Tibial artery (tissue), 4 donors: ENCODE measurements around the gene GABRG3.

Source experiments
- DNase-seq, 2 donors: peaks; one replicate each; pipeline ENCODE4 v3.0.0-alpha.2; 2019
- H3K27ac ChIP-seq, 2 donors: fragments of 200-600 bp; sonication (generic) in 1 of 2; 1 replicate in 1 of 2; 2 replicates in 1 of 2; pipeline ENCODE4 v1.5.1; 2018 to 2019; ENCODE audit warnings: mild to moderate bottlenecking in 1 of 2
- H3K27me3 ChIP-seq, 2 donors: fragments of 200-600 bp; sonication (generic) in 1 of 2; one replicate each; pipeline versions ENCODE4 v1.5.1 to v1.6.0; 2016 to 2019
- H3K36me3 ChIP-seq, 3 donors: fragments of 200-600 bp; sonication (generic) in 2 of 3; one replicate each; pipeline ENCODE4 v1.5.1; 2016 to 2019; ENCODE audit warnings: mild to moderate bottlenecking in 2 of 3
- H3K4me1 ChIP-seq, 4 donors: fragments of 200-600 bp; sonication (generic) in 2 of 4; 1 replicate in 3 of 4; 2 replicates in 1 of 4; pipeline ENCODE4 v1.5.1; 2016 to 2019
- H3K4me3 ChIP-seq, 2 donors: fragments of 200-600 bp; sonication (generic) in 1 of 2; 1 replicate in 1 of 2; 2 replicates in 1 of 2; pipeline ENCODE4 v1.5.1; 2018 to 2019; ENCODE audit warnings: mild to moderate bottlenecking in 2 of 2
- H3K9me3 ChIP-seq, 3 donors: fragments of 200-600 bp; sonication (generic) in 1 of 3; one replicate each; pipeline ENCODE4 v1.5.1; 2016 to 2019
- CTCF ChIP-seq, 2 experiments: fragments of 200-600 bp in 1 of 2; fragments of 450-650 bp in 1 of 2; IDR thresholded peaks; one replicate each; pipeline ENCODE4 v1.5.1; 2017 to 2019; ENCODE audit warnings: antibody characterized with exemption in 2 of 2, mild to moderate bottlenecking in 1 of 2, moderate library complexity in 1 of 2
- intact Hi-C: fragments of 100-400 bp; cut with DNase I; formaldehyde crosslinking; loops from one replicate; pipeline ENCODE4 v1.15.0; 2023; ENCODE audit warnings: low total_unique reads

The GABRG3 gene

GRCh38 chr15:27486683-27487647 lies 516.0 kb downstream of the GABRG3 start:
- intact Hi-C loops, result no loop called here
- DNase-seq, result no peak
- no peaks in the 10 kb centered on the region for H3K36me3 ChIP-seq

GRCh38 chr15:27487846-27488245 lies 516.9 kb downstream of the GABRG3 start:
- no peak overlapping the region for H3K4me3 ChIP-seq

More at GRCh38 chr15:27486683-27487647, 516.0 kb downstream of the GABRG3 start:
- Histone ChIP-seq H3K9me3 (no peaks in the 10 kb centered on the region), H3K27me3 (no peaks in the 10 kb centered on the region), H3K4me3 (no peak overlapping the region), H3K4me1 (no peaks in the 10 kb centered on the region), H3K27ac (no peak overlapping the region)
- no peak for TF ChIP-seq CTCF (IDR thresholded peaks at IDR 0.05)

DNA sequence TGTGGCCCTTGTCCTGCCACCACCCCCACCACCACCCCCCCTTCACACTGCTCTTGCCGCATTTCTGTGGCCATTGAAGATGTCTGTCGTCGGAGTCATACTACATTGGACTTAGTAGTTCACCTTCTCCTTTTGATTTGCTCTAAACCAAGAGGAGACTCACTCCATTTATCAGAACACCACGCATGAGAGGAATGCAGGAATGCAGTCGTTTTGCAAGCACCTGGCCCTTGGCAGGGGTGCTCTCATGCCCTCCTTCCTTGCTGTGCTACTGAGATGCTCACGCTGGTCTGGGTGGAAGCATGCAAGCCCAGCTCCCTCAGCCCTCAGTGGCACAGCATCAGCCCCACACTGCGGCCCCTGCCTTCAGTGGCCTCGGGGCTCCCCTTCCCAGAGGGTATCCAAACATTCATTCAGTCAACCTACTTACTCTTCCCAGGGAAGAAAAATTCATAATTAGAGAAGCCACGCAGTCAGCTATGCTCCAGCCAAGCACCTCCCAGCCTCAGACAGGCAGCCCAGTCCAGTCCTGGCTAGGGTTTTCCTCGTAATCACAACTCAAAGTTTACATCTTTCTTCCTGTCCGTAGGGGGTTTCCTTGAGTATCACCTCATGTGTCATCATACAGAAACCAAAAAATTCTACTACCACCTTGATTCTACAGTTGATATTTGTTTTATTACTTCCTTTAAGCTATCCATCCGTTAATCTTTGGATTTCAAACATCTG lies 520.0 kb downstream of the GABRG3 start:
- Histone ChIP-seq H3K36me3 (no peaks in the 10 kb centered on the region), H3K27ac (no peak overlapping the region), H3K4me3 (no peak overlapping the region), H3K4me1 (no peaks in the 10 kb centered on the region), H3K27me3 (no peaks in the 10 kb centered on the region), H3K9me3 (no peaks in the 10 kb centered on the region)
- no peak for TF ChIP-seq CTCF (IDR thresholded peaks at IDR 0.05)
- DNase-seq, result no peak
- intact Hi-C loops, result no loop called here

More at GRCh38 chr15:27487846-27488245, 516.9 kb downstream of the GABRG3 start:
- no peaks in the 10 kb centered on the region for H3K4me1 ChIP-seq
- intact Hi-C loops, result no loop called here
- H3K27ac ChIP-seq, result no peak overlapping the region
- no peaks in the 10 kb centered on the region for H3K9me3 ChIP-seq
- H3K27me3 ChIP-seq, result no peaks in the 10 kb centered on the region
- DNase-seq, result no peak
- H3K36me3 ChIP-seq, result no peaks in the 10 kb centered on the region
- TF ChIP-seq CTCF (IDR thresholded peaks at IDR 0.05), result no peak

DNA sequence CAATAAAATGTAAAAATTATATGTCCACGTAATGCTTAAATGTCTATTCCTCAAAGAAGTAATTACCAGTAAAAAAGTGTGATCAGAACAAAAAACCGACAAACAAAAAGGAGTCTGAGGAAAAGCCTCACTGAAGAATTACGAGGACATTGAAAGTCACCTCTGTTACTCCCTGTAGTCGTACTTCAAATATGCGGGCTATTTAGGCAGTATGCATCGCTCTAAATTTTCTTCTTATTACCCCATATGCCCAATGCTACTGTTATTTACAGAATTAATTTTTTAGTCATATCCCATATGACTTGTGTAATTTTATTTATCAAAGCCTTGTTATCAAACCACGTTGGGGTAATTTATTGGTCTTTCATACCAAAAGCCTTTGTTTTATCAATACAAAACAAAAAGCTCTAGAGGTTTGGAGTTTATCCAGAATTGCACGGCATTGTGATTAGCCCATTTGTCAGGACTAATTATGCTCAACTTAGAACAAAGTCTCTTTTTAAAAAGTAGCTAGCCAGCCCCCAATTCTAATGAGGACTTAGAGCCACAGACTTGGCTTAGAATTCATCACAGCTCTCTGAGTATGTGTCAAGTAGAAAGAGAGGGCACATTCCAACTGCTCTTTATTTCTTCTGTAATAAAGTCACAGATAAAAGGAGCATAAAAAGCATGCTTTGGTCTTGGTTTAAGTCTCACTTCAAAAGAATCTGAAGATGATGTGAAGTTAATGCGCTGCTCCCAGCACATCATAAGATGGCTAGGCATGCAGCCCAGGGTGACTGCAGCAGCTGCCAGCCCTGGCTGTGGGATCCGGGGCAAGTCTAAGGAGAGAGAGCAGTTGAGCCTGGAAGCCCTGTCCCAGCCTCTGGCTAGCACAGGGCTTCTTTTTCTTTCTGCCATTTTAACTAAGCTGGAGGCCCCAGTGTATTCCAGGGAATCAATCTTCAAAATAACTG lies 521.0 kb downstream of the GABRG3 start:
- no peak for TF ChIP-seq CTCF (IDR thresholded peaks at IDR 0.05)
- H3K4me1 ChIP-seq, result no peaks in the 10 kb centered on the region
- H3K36me3 ChIP-seq, result no peaks in the 10 kb centered on the region
- H3K9me3 ChIP-seq, result no peaks in the 10 kb centered on the region
- DNase-seq, result no peak
- no peak overlapping the region for H3K27ac ChIP-seq
- H3K27me3 ChIP-seq, result no peaks in the 10 kb centered on the region
- intact Hi-C loops, result no loop called here
- no peak overlapping the region for H3K4me3 ChIP-seq

- TF ChIP-seq CTCF (IDR thresholded peaks at IDR 0.05), result no peak
- Histone ChIP-seq H3K4me3 (no peak overlapping the region), H3K9me3 (no peaks in the 10 kb centered on the region), H3K27me3 (no peaks in the 10 kb centered on the region), H3K27ac (no peak overlapping the region), H3K36me3 (no peaks in the 10 kb centered on the region), H3K4me1 (no peaks in the 10 kb centered on the region)
- no peak for DNase-seq
- intact Hi-C loops, result no loop called here
Observed at GRCh38 chr15:27495963-27496459, 525.0 kb downstream of the GABRG3 start.
